ENCODE results near the gene PHLDB3. TPM values are rescaled to one million over a fixed set of nuclear protein-coding genes. Genes with fewer than 3 reads are reported as not detected.
A peak's percentile ranks its signal among the peaks of the same experiment; 100 is the strongest.

Gene PHLDB3
- total and polyA plus RNA-seq, 2 donors (not counting 3 experiments of a cell fraction or from before 2014, with no cell fraction given): 5.5 to 12.0 TPM

GRCh38 chr19:43463381-43464133 is 41.0 kb downstream of the PHLDB3 start:
- H3K36me3 ChIP-seq (ENCODE audit: control insufficient read depth in 2 of 2, extremely low read depth in 1 of 2, insufficient read depth in 2 of 2, low read length in 2 of 2): no peaks in the 10 kb centered on the region
- H3K9me1 ChIP-seq (replicated peaks; ENCODE audit: control insufficient read depth, extremely low read depth, insufficient read depth, low read length): no peaks in the 10 kb centered on the region
- no TSS peak for BruUV-seq (replicated peaks)
- TF ChIP-seq JUN (IDR thresholded peaks at IDR 0.05; ENCODE audit: borderline replicate concordance, insufficient read depth, insufficient read length, low read depth) (no peak), EZH2 (IDR thresholded peaks at IDR 0.05; ENCODE audit: borderline replicate concordance, low read depth, low read length, severe bottlenecking) (no peak), CTCF (IDR thresholded peaks at IDR 0.05; ENCODE audit: extremely low read depth in 1 of 2, insufficient read depth in 1 of 2, low read depth in 1 of 2, low read length in 2 of 2) (no peak), MAX (IDR thresholded peaks at IDR 0.05; ENCODE audit: insufficient read depth, insufficient read length) (no peak), POLR2AphosphoS5 (IDR thresholded peaks at IDR 0.05; ENCODE audit: insufficient read depth, low read depth, low read length) (no peak), POLR2A (IDR thresholded peaks at IDR 0.05; ENCODE audit: low read depth, low read length) (no peak), MYC (IDR thresholded peaks at IDR 0.05; ENCODE audit: low read depth, low read length) (no peak), GATA2 (IDR thresholded peaks at IDR 0.05; ENCODE audit: insufficient read depth, insufficient read length, low read depth, low read length) (no peak), FOS (IDR thresholded peaks at IDR 0.05; ENCODE audit: borderline replicate concordance, insufficient read depth, low read length) (no peak)
- H3K4me2 ChIP-seq (ENCODE audit: insufficient read depth, low read length): peak overlapping the region; percentile 61
- FAIRE-seq (peak; percentile 94), DNase-seq (ENCODE audit: low read depth, low spot score) (peak; percentile 91)
- H3K9ac ChIP-seq (replicated peaks; ENCODE audit: extremely low read depth, insufficient read depth, low read length): no peak overlapping the region
- peak overlapping the region; percentile 52 to 63 (median 58) for H3K4me3 ChIP-seq (replicated peaks in 1 of 3; ENCODE audit: insufficient read depth in 1 of 3, low read depth in 1 of 3, low read length in 3 of 3)
- H3K79me2 ChIP-seq (ENCODE audit: control insufficient read depth, insufficient read depth, low read length): no peaks in the 10 kb centered on the region
- peak overlapping the region; percentile 98 for H2AFZ ChIP-seq (ENCODE audit: low read depth, low read length)
- intact Hi-C loops (cut with micrococcal nuclease) (loop anchor here (1.0 to 5.0 kb wide), 3 partner anchors 12 to 64 kb away; partner anchors contain the start of genes ETHE1 and PHLDB3), dilution Hi-C loops (cut with MboI; ENCODE audit: extremely low pct_ligation_motif_present, low sequenced_read_pairs) (no loop called here)
- H3K9me3 ChIP-seq (replicated peaks; ENCODE audit: control insufficient read depth, insufficient read depth, low read length): no peaks in the 10 kb centered on the region
- peaks cover 14% of the 10 kb centered on the region for H3K4me1 ChIP-seq (ENCODE audit: control insufficient read depth, extremely low read depth, insufficient read depth, low read length)
- POLR2A ChIA-PET: interaction anchor here (0.7 kb wide), 1 partner anchor 689 kb away, joined by 4 read pairs; no protein-coding TSS in a partner anchor
- no peaks in the 10 kb centered on the region for H3K27me3 ChIP-seq (ENCODE audit: control insufficient read depth in 2 of 2, insufficient read depth in 2 of 2, low read length in 2 of 2)
- CTCF ChIA-PET: interaction anchor here (0.6 to 3.3 kb wide), 10 partner anchors 11 to 92 kb away, joined by 3 to 30 read pairs (median 4); partner anchors contain the start of gene PHLDB3
- H4K20me1 ChIP-seq (replicated peaks; ENCODE audit: control insufficient read depth, extremely low read depth, insufficient read depth, low read length): no peaks in the 10 kb centered on the region
- no peak overlapping the region for H3K27ac ChIP-seq (ENCODE audit: insufficient read depth, low read depth, low read length)
